HPDE6-E6E7 (cell line): ENCODE measurements around the gene ASCC3.
"Not testable (repeated sequence)": the region's sequence is repeated elsewhere in the genome, so short reads cannot be mapped to it uniquely, and the experiment has no call there.

Experiments
- DNase-seq: peaks from one replicate; pipeline ENCODE4 v3.0.0; 2011; ENCODE audit warnings: missing footprints; ENCODE audit errors: extremely low spot score

ASCC3 gene

DNA sequence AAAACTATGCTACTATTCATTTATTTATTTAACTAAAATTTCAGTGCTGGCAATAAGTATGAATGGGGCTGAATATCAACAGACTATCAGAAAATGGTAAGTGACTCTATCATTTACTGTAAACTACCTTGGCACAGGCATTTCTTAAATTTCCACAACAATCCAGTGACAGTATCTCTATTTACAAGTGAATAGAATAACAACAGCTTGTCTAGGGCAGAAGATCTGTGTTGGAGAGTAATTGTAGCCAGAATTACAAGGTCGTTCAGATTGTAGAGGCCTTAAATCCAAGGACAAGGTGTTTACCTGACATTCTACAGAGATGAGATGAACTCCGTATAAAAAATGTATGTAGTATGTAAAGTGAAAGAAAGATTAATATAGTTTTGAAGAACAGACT lies 222.6 kb downstream of the ASCC3 start:
- DNase-seq = no peak

DNA sequence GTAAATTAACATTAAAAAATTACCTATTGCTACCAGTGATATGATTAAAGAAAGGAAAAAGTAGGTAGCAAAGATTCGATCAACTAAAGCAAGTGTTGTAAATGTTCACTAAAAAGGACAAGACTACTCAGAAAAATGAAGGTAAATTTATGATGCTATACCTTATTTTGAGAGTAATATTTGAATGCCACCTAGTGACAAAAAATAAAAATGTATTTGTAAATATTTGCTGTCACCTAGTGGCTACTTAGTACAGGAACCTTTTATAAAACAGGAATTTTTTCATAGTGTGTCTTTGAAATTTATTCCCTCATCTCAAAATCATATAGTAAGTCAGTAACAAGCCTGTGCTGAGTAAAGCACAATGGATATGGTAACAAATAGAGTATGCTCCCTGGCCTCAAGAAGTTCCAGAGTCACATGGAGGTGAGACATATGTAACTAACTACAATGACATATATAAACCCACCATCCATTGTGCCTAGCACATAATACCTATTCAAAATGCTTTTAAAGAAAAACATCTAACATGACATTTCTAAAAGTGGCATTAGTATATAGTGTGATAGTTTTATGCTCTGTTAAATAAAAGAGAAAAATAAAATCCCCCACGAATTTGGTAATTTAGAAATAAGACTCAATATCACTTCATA lies 223.3 kb downstream of the ASCC3 start:
- no peak for DNase-seq

GRCh38 chr6:100641147-100641546 lies 240.0 kb downstream of the ASCC3 start:
- not testable (repeated sequence) for DNase-seq

DNA sequence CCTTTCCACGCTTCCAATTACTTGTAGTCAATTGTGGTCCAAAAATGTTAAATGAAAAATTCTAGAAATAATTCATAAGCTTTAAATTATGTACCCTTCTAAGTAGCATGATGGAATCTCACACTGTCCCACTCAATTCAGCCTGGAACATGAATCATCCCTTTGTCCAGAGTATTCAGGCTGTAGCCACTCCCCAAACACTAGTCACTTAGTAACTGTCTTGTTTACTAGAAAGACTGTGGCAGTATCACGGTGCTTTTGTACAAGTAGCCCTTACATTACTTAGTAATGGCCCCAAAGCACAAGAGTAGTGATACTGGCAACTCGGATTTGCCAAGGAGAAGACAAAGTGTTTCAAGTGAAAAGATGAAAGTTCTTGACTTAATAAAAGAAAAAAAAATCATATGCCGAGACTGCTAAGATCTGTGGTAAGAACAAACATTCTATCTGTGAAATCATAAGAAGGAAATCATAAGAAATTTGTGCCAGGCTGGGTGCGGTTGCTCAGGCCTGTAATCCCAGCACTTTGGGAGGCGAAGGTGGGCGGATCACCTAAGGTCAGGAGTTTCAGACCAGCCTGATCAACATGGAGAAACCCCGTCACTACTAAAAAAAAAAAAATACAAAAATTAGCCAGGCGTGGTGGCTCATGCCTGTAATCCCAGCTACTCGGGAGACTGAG lies 247.9 kb downstream of the ASCC3 start:
- DNase-seq = peak; percentile 42

- DNase-seq = no peak
These were observed 250.6 kb downstream of the ASCC3 start for GRCh38 chr6:100630536-100630935.

DNA sequence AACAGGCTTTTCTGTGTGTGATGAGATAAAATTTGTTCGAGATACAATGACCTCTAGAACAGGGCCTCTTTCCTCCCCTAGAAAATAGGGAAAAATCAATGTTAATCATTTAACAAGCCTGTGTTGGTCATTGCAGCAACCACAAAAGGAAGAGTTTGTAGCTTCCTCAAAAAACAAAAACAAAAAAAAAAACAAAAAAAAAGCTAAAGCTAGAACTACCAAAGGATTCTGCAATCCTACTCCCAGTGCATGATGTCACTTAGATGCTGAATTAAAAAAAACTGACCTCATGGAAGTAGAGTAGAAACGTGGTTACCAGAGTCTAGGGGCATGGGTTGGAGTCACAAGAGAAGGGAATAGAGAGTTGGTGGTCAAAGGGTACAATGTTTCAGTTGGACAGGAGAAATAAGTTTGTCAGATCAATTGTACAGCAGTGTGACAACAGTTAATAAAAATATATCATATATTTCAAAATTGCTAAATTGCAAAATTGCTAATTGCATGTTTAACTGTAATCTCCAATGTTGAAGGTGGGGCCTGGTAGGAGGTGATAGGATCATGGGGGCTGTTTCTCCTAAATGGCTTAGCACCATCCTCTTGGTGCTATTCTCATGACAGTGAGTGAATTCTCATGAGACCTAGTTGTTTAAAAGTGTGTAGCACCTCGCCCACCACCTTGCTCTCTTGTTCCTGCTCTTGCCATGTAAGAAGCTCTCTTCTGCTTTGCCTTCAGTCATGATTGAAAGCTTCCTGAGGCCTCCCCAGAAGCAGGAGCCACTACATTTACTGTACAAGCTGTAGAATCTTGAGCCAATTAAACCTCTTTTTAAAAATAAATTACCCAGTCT lies 253.0 kb downstream of the ASCC3 start:
- no peak for DNase-seq

DNA sequence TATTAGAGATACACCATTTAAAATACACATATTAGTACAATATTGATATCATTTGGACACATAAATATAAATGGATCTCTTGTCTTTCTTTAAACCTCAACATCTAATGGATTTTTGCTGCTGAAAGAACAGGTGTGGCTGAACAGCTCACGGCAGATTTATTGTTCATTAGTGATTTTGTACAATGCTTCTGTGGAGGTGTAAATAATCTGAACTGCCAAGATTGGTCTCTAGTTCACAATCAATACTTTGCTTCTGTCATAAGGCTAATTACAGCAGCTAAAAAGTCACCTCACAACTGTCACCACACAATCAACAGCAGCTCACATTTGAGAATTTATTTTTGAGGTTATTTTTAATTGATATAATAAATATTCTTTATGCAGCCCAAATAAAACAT lies 254.4 kb downstream of the ASCC3 start:
- DNase-seq = no peak

- no peak for DNase-seq
These were observed 258.0 kb downstream of the ASCC3 start for GRCh38 chr6:100622907-100623692.

DNA sequence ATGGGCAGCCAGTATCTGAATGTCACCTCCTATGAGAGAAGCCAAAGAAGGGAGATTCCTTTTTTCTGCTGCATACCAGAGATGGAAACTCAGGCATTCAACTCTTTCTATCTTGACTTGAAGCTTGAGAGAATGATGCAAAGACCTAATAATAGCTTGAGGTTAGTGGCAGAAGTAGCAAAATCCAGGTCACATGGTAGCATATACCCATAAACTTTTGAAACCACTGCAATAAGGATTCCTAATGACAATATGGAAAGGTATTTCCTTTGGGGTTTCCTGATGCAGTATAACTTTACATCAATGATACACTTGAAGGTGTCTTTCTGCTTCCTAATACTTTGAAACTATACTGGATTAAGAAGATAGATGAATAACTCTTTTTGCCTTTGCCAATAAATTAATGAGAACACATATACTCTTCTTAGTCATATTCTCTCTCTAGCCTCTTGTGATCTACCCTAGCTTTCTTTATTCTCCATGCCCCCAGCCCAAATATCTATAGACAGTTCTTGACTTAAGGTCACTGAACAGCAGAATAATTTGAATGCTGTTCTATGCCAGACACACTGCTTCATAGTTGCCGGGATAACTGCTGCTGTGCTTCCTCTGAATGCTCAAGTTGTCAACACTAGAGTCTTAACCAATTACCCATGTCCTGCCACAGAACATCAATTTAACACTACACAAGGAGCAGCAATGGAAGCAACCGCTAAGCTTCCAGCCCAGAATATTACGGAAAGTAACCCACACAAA lies 260.9 kb downstream of the ASCC3 start:
- DNase-seq = no peak

- no peak for DNase-seq
These were observed 262.8 kb downstream of the ASCC3 start for GRCh38 chr6:100618351-100618671.

GRCh38 chr6:100617633-100618350 lies 263.3 kb downstream of the ASCC3 start:
- DNase-seq = peak; percentile 17

DNA sequence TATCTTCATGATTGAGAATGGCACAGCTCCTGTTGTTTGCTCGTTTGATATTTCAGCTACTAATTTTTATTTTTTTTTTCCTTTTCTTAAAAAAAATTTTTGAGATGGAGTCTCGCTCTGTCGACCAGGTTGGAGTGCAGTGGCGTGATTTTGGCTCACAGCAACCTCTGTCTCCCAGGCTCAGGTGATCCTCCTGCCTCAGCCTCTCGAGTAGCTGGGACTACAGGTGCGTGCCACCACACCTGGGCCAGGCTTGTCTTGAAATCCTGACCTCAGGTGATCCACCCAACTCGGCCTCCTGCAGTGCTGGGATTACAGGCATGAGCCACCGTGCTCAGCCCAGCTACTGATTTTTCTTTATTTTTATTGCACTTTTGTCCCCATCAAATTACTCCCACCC lies 266.2 kb downstream of the ASCC3 start:
- DNase-seq = no peak

DNA sequence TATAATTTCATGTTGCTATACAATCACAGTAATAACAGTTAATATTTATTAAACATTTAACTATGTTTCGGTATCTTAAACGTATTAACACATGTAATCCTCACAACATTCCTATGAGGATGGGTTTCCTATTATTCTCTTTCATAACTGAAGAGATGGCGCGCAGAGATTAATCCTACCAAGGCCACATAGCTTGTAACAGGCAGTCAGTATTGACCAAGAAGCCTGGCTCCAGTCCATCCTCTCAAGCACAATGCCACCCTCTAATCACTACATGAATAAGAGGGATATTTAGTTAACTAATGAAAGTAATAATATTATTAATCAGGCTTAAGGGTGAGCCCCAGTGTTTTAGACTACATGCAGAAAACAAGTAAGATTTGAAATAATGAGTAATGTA lies 266.7 kb downstream of the ASCC3 start:
- DNase-seq = no peak

DNA sequence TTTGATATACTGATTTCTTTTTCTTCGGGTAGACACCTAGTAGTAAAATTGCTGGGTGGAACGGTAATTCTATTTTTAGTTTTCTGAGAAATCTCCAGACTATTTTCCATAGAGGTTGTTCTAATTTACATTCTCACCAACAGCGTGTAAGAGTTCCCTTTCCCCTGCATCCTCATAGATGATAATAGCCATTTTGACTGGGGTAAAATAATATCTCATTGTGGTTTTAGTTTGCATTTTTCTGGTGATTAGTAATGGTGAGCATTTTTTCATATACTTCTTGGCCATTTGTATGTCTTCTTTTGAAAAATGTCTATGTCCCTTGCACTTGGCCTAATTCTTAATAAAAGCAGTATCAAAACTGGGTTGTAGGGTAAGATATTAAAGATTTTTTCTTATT lies 267.5 kb downstream of the ASCC3 start:
- no peak for DNase-seq

DNA sequence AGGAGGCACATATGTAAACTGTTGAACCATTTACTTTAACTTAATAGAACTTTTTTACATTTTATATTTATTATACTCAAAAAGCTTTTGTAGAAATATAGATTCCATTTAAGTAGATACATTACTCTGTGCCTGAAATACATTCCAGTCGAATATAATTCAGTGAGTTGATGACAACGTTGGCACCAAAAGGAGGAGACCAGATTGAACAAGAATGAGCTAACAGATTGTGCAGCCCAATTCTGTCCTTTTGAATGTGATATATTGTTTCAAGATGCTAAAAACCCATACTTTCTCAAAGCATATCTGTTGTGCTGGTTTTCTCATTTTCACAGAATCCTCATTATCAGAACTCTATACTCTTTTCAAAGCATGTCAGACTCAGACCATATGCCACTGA lies 269.0 kb downstream of the ASCC3 start:
- DNase-seq = no peak

- no peak for DNase-seq
These were observed 281.9 kb downstream of the ASCC3 start for GRCh38 chr6:100599088-100599770.

- no peak for DNase-seq
These were observed 285.7 kb downstream of the ASCC3 start for GRCh38 chr6:100595456-100595855.

DNA sequence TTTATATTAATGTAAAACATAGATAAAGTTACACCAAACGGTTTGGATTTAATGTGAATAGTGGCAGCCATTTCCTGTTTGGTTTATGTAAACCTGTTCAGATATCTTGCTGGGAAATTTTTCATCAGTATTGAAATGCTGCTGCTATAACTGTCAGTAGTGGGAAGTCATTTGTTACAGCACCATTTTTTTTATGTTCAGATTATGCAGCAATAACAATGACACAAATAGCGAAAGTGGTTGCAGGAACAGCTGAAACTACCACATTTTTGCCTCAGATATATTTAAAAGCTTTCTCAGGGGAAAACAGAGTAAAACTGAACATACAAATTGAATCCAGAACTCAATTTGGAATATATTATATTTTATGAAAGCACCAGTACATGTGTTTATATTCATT lies 287.6 kb downstream of the ASCC3 start:
- DNase-seq = no peak

GRCh38 chr6:100592929-100593328 lies 288.2 kb downstream of the ASCC3 start:
- DNase-seq = no peak

DNA sequence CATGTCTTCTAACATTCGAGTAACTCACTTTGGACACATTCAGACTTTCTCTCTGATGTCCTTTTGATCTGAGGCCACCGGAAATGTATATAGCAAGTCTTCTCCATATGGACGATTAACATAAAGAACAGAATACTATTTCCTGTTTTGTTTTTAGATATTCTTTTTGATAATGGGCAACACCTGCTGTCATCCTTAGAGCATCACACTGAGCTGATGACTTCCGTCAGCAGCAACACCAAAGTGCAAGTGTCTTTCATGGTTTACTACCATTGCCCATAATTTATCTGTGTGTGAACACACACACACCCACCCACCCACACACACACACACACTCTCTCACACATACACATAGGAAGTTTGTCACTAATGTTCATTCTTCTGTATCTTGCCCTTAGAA lies 303.7 kb downstream of the ASCC3 start:
- DNase-seq = no peak
